EH (cell line): ENCODE measurements around the gene ING5.

Experiments
- DNase-seq: peaks from one replicate; pipeline ENCODE4 v3.0.0-alpha.2; 2015; ENCODE audit warnings: low read depth

The ING5 gene

DNA sequence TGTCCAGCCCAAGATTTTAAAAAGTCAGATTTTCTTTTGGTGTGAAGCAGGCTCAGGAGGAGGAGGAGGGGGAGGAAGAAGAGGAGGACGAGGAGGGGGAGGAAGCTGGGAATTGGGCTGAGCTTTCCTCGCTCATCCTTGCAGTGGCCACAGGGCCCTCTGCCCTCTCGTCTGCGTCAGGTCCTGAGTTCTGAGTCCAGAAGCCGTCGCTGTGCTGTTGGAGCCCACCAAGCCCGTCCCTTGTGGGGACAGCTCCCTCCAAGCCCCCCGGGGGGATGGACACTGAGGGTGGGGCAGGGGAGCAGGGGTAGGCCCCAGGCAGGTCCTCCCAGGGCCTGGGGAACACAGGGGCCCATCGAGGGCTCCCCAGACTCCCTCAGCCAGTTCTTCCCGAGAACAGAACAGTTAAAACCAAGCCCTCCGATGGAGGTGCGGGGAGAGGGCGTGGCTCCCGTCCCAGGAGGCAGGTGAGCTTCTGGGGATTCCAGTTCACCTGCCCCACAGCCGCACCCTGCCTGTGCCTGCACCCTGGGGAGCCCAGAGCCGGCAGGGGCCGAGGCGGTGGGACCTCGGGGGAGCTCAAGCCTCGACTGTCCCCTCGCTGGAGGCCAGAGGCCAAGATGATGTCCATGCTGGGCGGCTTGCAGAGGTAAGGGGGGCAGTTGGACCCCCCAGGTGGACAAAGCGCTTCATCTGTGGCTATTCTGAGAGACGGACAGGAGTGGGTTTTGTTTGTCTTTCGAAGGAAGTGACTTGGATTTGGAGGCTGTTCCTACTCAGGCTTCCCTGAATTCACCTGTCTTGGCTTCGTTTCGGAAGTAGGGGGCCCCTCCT, 74.7 kb downstream of the ING5 start, which contains the start of gene GAL3ST2:
Gene GAL3ST2, plus strand, starts transcription at position 487 of the 834 bp plus-strand sequence. Its CDS starts 134 bp downstream, at position 621.
- DNase-seq, result no peak

DNA sequence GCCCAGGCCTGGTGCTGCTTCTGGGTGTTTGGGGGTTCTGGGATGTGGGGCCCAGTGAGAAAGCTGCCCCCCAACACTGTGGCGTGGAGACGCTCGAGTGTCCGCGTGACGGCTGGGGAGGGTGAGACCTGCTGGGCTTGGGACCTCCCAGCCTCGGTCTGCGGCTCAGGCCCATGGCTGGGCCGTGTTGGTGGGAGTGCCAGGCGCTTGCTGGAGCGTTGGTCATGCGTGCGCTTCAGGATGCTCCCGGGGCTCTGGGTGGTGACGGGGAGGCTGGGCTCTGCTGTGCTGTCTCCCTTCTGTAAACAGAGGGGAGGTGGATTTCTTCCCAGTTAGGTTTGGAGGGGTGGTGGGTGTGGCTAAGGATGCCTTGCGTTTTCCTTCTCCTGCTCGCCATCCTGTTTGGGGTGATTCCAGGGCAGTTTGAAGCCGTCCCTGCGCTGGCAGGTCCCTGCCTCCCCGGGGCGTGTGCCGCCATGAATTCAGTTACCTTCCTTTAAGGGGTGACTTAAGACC, 75.4 kb downstream of the ING5 start:
- DNase-seq, result no peak

DNA sequence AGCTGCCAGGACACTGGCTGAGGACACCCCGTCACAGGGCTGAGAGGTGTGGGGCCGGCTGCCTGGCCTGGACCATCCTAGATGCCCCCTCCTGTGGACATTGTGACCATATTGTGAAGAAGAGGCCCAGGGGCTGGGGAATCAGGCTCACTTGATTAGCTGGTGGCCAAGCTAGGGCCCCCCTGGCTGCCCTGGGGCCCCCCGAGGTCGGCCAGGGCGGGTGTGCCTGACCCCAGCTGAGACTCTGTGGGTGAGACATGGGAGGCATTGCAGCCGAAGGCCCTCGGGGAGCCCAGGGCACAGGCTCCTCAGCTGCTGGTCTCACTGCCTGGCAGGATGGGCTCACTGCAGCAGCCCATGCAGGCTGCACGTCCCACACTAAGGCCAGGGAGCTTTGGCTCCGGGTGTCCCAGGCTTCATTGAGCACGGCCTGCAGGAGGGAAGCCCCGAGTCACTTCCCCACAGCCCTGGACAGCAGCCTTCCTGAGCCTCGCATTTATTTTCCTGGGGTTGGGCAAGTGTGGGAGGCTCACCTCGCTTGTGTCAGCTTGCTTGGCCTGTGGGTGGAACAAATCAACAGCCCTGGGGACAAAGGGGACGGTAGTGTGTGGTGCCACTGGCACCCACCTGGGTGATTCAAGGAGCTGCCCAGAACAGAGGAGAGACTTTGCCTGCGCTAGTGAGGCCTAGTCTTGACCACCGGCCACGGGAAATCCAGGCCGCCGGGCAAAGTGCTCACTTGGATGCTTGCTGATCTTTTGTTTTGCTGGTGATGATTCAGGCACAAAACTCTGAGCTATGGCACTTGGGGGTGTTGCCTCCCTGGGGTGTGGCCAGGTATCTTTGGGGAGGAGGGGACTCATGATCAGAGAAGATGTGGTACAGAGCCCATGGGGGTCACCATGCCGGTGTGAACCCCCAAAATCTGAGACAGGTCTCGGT, 76.1 kb downstream of the ING5 start:
- DNase-seq, result no peak
